ENCODE measurements around the gene CABLES2. TPM values are rescaled to one million over a fixed set of nuclear protein-coding genes. Genes with fewer than 3 reads are reported as not detected.
A peak's percentile ranks its signal among the peaks of the same experiment; 100 is the strongest.

CABLES2 gene
- total RNA-seq, 1 experiment from 2014 or later: 7.5 TPM

GRCh38 chr20:62448788-62449187, 41.7 kb upstream of the CABLES2 start (continued):
- TF ChIP-seq, protein P1, sequence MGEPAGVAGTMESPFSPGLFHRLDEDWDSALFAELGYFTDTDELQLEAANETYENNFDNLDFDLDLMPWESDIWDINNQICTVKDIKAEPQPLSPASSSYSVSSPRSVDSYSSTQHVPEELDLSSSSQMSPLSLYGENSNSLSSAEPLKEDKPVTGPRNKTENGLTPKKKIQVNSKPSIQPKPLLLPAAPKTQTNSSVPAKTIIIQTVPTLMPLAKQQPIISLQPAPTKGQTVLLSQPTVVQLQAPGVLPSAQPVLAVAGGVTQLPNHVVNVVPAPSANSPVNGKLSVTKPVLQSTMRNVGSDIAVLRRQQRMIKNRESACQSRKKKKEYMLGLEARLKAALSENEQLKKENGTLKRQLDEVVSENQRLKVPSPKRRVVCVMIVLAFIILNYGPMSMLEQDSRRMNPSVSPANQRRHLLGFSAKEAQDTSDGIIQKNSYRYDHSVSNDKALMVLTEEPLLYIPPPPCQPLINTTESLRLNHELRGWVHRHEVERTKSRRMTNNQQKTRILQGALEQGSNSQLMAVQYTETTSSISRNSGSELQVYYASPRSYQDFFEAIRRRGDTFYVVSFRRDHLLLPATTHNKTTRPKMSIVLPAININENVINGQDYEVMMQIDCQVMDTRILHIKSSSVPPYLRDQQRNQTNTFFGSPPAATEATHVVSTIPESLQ (CRISPR knock-in tag; IDR thresholded peaks at IDR 0.05): no peak
- no peak for TF ChIP-seq ZNF317 (CRISPR knock-in tag; IDR thresholded peaks at IDR 0.05; ENCODE audit: borderline replicate concordance, low read depth)

- H3K4me1 Mint-ChIP-seq: no peaks in the 10 kb centered on the region
- peak overlapping the region; percentile 49; the same call in 1 of the 2 replicates for H3K27ac Mint-ChIP-seq
- no peak for ATAC-seq
- H3K27me3 Mint-ChIP-seq (ENCODE audit: low read depth): no peaks in the 10 kb centered on the region
- no peak for TF ChIP-seq JAZF1 (CRISPR knock-in tag; IDR thresholded peaks at IDR 0.05)
- no peak for TF ChIP-seq PREB (CRISPR knock-in tag; IDR thresholded peaks at IDR 0.05; ENCODE audit: borderline replicate concordance)
- TF ChIP-seq, protein P2, sequence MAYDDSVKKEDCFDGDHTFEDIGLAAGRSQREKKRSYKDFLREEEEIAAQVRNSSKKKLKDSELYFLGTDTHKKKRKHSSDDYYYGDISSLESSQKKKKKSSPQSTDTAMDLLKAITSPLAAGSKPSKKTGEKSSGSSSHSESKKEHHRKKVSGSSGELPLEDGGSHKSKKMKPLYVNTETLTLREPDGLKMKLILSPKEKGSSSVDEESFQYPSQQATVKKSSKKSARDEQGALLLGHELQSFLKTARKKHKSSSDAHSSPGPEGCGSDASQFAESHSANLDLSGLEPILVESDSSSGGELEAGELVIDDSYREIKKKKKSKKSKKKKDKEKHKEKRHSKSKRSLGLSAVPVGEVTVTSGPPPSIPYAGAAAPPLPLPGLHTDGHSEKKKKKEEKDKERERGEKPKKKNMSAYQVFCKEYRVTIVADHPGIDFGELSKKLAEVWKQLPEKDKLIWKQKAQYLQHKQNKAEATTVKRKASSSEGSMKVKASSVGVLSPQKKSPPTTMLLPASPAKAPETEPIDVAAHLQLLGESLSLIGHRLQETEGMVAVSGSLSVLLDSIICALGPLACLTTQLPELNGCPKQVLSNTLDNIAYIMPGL (CRISPR knock-in tag; IDR thresholded peaks at IDR 0.05): no peak
- TF ChIP-seq NFATC4 (CRISPR knock-in tag; IDR thresholded peaks at IDR 0.05): no peak
- TF ChIP-seq, protein P3, sequence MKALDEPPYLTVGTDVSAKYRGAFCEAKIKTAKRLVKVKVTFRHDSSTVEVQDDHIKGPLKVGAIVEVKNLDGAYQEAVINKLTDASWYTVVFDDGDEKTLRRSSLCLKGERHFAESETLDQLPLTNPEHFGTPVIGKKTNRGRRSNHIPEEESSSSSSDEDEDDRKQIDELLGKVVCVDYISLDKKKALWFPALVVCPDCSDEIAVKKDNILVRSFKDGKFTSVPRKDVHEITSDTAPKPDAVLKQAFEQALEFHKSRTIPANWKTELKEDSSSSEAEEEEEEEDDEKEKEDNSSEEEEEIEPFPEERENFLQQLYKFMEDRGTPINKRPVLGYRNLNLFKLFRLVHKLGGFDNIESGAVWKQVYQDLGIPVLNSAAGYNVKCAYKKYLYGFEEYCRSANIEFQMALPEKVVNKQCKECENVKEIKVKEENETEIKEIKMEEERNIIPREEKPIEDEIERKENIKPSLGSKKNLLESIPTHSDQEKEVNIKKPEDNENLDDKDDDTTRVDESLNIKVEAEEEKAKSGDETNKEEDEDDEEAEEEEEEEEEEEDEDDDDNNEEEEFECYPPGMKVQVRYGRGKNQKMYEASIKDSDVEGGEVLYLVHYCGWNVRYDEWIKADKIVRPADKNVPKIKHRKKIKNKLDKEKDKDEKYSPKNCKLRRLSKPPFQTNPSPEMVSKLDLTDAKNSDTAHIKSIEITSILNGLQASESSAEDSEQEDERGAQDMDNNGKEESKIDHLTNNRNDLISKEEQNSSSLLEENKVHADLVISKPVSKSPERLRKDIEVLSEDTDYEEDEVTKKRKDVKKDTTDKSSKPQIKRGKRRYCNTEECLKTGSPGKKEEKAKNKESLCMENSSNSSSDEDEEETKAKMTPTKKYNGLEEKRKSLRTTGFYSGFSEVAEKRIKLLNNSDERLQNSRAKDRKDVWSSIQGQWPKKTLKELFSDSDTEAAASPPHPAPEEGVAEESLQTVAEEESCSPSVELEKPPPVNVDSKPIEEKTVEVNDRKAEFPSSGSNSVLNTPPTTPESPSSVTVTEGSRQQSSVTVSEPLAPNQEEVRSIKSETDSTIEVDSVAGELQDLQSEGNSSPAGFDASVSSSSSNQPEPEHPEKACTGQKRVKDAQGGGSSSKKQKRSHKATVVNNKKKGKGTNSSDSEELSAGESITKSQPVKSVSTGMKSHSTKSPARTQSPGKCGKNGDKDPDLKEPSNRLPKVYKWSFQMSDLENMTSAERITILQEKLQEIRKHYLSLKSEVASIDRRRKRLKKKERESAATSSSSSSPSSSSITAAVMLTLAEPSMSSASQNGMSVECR (CRISPR knock-in tag; IDR thresholded peaks at IDR 0.05; ENCODE audit: borderline replicate concordance): no peak
- TF ChIP-seq ZNF416 (CRISPR knock-in tag; IDR thresholded peaks at IDR 0.05): no peak
- no peak for TF ChIP-seq NFYB (CRISPR knock-in tag; conservative IDR thresholded peaks at IDR 0.05; ENCODE audit: low read depth)
- no peaks in the 10 kb centered on the region for H3K36me3 Mint-ChIP-seq
- CTCF ChIA-PET: interaction anchor here (1.6 kb wide), 1 partner anchor 38 kb away, joined by 5 read pairs; no protein-coding TSS in a partner anchor
- POLR2A ChIA-PET: no interaction called here
- DNase-seq (ENCODE audit: low spot score): no peak
- H3K9me3 Mint-ChIP-seq: peaks cover 4% of the 10 kb centered on the region; the same call in 1 of the 2 replicates
- H3K4me3 Mint-ChIP-seq: no peak overlapping the region
Measured at GRCh38 chr20:62448038-62448437, 41.0 kb upstream of the CABLES2 start.

DNA sequence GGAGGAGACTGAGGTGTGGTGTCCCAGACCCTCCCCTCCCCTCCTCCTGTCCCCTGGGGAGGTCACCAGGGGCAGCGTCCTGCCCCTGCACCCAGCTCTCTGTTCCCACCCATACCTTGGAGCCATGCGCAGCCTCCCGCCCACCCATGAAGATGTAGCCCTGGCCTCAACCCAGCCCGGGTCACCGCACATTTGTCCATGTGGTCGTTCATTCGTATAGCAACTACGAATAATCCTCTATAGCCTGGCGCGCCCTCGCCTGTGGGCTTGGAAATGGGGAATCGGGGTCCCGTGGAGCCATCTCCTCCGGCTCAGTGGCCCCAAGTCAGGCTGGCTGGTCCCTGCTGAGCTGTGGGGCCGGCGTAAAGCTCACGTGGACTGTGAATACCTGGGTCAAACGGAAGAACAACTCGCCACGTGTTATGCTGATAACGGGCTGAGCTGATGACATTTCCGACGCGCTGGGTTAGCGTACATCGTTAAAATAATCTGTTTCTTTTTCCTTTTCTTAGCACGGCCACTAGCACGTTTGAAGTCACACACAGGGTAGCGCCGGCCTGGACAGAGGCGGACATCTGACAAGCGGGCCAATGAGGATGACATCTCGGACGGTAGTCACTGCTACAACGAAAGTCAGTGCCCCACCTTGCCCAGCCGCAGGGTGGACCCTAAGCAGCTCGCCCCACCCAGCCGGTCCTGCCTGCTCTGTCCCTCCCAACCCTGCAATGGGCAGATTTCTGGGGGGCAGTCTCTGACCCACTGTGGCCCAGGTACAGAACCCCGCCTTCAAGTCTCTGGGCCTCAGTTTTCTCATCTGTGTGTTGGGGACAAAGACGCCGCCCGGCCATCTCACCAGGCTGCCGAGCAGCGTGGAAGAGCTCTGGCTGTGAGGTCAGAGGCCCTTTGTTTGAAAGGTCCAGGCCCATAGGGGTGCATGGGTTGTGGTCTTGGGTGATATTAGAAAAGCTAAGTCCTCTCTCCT, 40.1 kb upstream of the CABLES2 start:
- Mint-ChIP-seq H3K4me1 (no peaks in the 10 kb centered on the region), H3K4me3 (no peak overlapping the region), H3K27ac (no peak overlapping the region), H3K36me3 (no peaks in the 10 kb centered on the region), H3K9me3 (peaks cover 4% of the 10 kb centered on the region; the same call in 1 of the 2 replicates), H3K27me3 (ENCODE audit: low read depth) (no peaks in the 10 kb centered on the region)
- no peak for DNase-seq (ENCODE audit: low spot score)
- TF ChIP-seq NFE2L1 (CRISPR knock-in tag; IDR thresholded peaks at IDR 0.05): no peak
- TF ChIP-seq, protein P4, sequence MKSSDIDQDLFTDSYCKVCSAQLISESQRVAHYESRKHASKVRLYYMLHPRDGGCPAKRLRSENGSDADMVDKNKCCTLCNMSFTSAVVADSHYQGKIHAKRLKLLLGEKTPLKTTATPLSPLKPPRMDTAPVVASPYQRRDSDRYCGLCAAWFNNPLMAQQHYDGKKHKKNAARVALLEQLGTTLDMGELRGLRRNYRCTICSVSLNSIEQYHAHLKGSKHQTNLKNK (CRISPR knock-in tag; IDR thresholded peaks at IDR 0.05): no peak
- ChIA-PET CTCF (no interaction called here), POLR2A (no interaction called here)
- ATAC-seq: no peak
